Lower lobe of right lung (tissue), 2 donors: Measurements from ENCODE around the gene SESN1. TPM values are rescaled to one million over a fixed set of nuclear protein-coding genes. Genes with fewer than 3 reads are reported as not detected.
"Not testable (repeated sequence)": the region's sequence is repeated elsewhere in the genome, so short reads cannot be mapped to it uniquely, and the experiment has no call there.

Experiments used
- ATAC-seq, 2 donors: fragments of 200-7000 bp; cut with Tn5 transposase; one replicate each; pipeline ENCODE4 v1.9.1; 2020 to 2022; ENCODE audit warnings: mild to moderate bottlenecking in 2 of 2, moderate library complexity in 2 of 2
- DNase-seq: peaks from one replicate; pipeline ENCODE4 v3.0.0-alpha.2; 2020
- H3K27ac ChIP-seq: fragments of 200-600 bp; one replicate; pipeline ENCODE4 v1.8.0; 2022
- H3K27me3 ChIP-seq: fragments of 200-600 bp; one replicate; pipeline ENCODE4 v1.8.0; 2022; ENCODE audit warnings: low read depth
- H3K36me3 ChIP-seq: fragments of 200-600 bp; one replicate; pipeline ENCODE4 v1.8.0; 2022; ENCODE audit warnings: mild to moderate bottlenecking
- H3K4me1 ChIP-seq: fragments of 200-600 bp; one replicate; pipeline ENCODE4 v1.8.0; 2022
- H3K4me3 ChIP-seq: fragments of 200-600 bp; one replicate; pipeline ENCODE4 v1.8.0; 2022; ENCODE audit warnings: mild to moderate bottlenecking
- H3K9me3 ChIP-seq: fragments of 200-600 bp; one replicate; pipeline ENCODE4 v1.8.0; 2022
- CTCF ChIP-seq: fragments of 200-600 bp; IDR thresholded peaks from one replicate; pipeline ENCODE4 v1.8.0; 2022; ENCODE audit warnings: antibody characterized with exemption, mild to moderate bottlenecking
- intact Hi-C: fragments of 100-400 bp; cut with DNase I; formaldehyde crosslinking; loops from one replicate; pipeline ENCODE4 v1.11.0; 2022
- total RNA-seq: library from RNA; stranded (reverse); fragmentation: NEBNext Ultra II Directional; extraction: Animal tissue kit (Norgen Biotek cat#: 25700); gene quantifications from one replicate; pipeline ENCODE4 v1.2.1, GENCODE V29; 2021
- donor health status: DM: no; HTN: yes; CAD: no; lungs with severe emphysema.

The SESN1 gene
- total RNA-seq, 1 donor from 2014 or later, result 37.9 TPM

- peaks cover 10% of the 10 kb centered on the region for H3K36me3 ChIP-seq
- DNase-seq (no peak), ATAC-seq (no peak)
- no peak overlapping the region for H3K27ac ChIP-seq
- no peak for TF ChIP-seq CTCF
- intact Hi-C loops, result no loop called here
- H3K27me3 ChIP-seq, result no peaks in the 10 kb centered on the region
- H3K4me3 ChIP-seq, result no peak overlapping the region
- no peaks in the 10 kb centered on the region for H3K4me1 ChIP-seq
- H3K9me3 ChIP-seq, result no peaks in the 10 kb centered on the region
These were observed 112.2 kb downstream of the SESN1 start for GRCh38 chr6:108982154-108983113.

- intact Hi-C loops, H3K36me3 ChIP-seq, H3K4me1 ChIP-seq, H3K4me3 ChIP-seq, DNase-seq, H3K9me3 ChIP-seq, ATAC-seq, H3K27me3 ChIP-seq, H3K27ac ChIP-seq: not testable (repeated sequence)
These were observed 116.0 kb downstream of the SESN1 start for GRCh38 chr6:108978638-108979037.

- no peaks in the 10 kb centered on the region for H3K36me3 ChIP-seq
- H3K9me3 ChIP-seq, result no peaks in the 10 kb centered on the region
- no peak for TF ChIP-seq CTCF
- no peak for DNase-seq
- no peaks in the 10 kb centered on the region for H3K4me1 ChIP-seq
- ATAC-seq, result no peak
- no peak overlapping the region for H3K27ac ChIP-seq
- intact Hi-C loops, result no loop called here
- H3K27me3 ChIP-seq, result no peaks in the 10 kb centered on the region
- H3K4me3 ChIP-seq, result no peak overlapping the region
These were observed 120.4 kb downstream of the SESN1 start for GRCh38 chr6:108974201-108974600.

- no peaks in the 10 kb centered on the region for H3K36me3 ChIP-seq
- H3K9me3 ChIP-seq, result no peaks in the 10 kb centered on the region
- H3K27me3 ChIP-seq, result no peaks in the 10 kb centered on the region
- TF ChIP-seq CTCF, result no peak
- H3K4me1 ChIP-seq, result peaks cover 9% of the 10 kb centered on the region
- H3K27ac ChIP-seq, result no peak overlapping the region
- intact Hi-C loops, result no loop called here
- H3K4me3 ChIP-seq, result no peak overlapping the region
- ATAC-seq, result peak in 1 of 2 donors; percentile 18
- no peak for DNase-seq
These were observed 124.9 kb downstream of the SESN1 start for GRCh38 chr6:108969776-108970175.

GRCh38 chr6:108968325-108969316, 126.0 kb downstream of the SESN1 start:
- Histone ChIP-seq H3K4me3 (no peak overlapping the region), H3K4me1 (peaks cover 9% of the 10 kb centered on the region), H3K27ac (no peak overlapping the region), H3K27me3 (no peaks in the 10 kb centered on the region), H3K9me3 (no peaks in the 10 kb centered on the region), H3K36me3 (no peaks in the 10 kb centered on the region)
- intact Hi-C loops, result no loop called here
- DNase-seq (no peak), ATAC-seq (peak in 1 of 2 donors; percentile 37)
- TF ChIP-seq CTCF, result no peak
